GM12891 (cell line): ENCODE measurements around the gene PDLIM4.

Experiments
- PAX5 ChIP-seq: IDR thresholded peaks from 2 replicates; pipeline ENCODE4 v1.6.1; 2011; ENCODE audit warnings: low read length, moderate library complexity, mild to moderate bottlenecking; ENCODE audit not compliant: insufficient read depth, severe bottlenecking
- POLR2A ChIP-seq: IDR thresholded peaks from 2 replicates; pipeline ENCODE4 v1.6.1; 2011; ENCODE audit warnings: low read depth, low read length, control low read depth
- POLR2AphosphoS5 ChIP-seq: IDR thresholded peaks from 2 replicates; pipeline ENCODE4 v1.6.1; 2011; ENCODE audit warnings: low read depth, low read length, control low read depth

- TF ChIP-seq POLR2A (no peak), POLR2AphosphoS5 (no peak), PAX5 (no peak)
Observed at GRCh38 chr5:132218321-132218720, 39.2 kb upstream of the PDLIM4 start.
